Thoracic aorta (tissue), 2 donors: ENCODE data around the gene KRT10. TPM values are rescaled to one million over a fixed set of nuclear protein-coding genes. Genes with fewer than 3 reads are reported as not detected.

Experiments
- ATAC-seq: fragments of 150-250 bp; one replicate; pipeline ENCODE4 v1.8.0; 2017; ENCODE audit warnings: low read depth; ENCODE audit not compliant: insufficient number of reproducible peaks, low FRiP score
- DNase-seq: peaks from one replicate; pipeline ENCODE4 v3.0.0-alpha.2; 2020; ENCODE audit warnings: low spot score
- H3K27ac ChIP-seq, 2 donors: fragments of 200-600 bp; sonication (generic); 1 replicate in 1 of 2; 2 replicates in 1 of 2; pipeline ENCODE4 v1.5.1; 2016; ENCODE audit warnings: mild to moderate bottlenecking in 2 of 2, moderate library complexity in 2 of 2
- H3K27me3 ChIP-seq: fragments of 200-600 bp; sonication (generic); replicated peaks from 2 replicates; pipeline ENCODE4 v1.6.0; 2016; ENCODE audit warnings: mild to moderate bottlenecking; ENCODE audit not compliant: insufficient read depth
- H3K36me3 ChIP-seq: fragments of 200-600 bp; sonication (generic); one replicate; pipeline ENCODE4 v1.5.1; 2016
- H3K4me1 ChIP-seq, 2 donors: fragments of 200-600 bp; sonication (generic); 1 replicate in 1 of 2; 2 replicates in 1 of 2; pipeline versions ENCODE4 v1.5.1 to v1.6.0; 2016; ENCODE audit warnings: low read depth in 2 of 2, mild to moderate bottlenecking in 1 of 2; ENCODE audit not compliant: control insufficient read depth in 1 of 2
- H3K4me3 ChIP-seq: fragments of 200-600 bp; sonication (generic); 2 replicates; pipeline ENCODE4 v1.5.1; 2016; ENCODE audit warnings: mild to moderate bottlenecking
- H3K9me3 ChIP-seq: fragments of 200-600 bp; sonication (generic); 2 replicates; pipeline ENCODE4 v1.5.1; 2016
- CTCF ChIP-seq: fragments of 200-600 bp; sonication (generic); IDR thresholded peaks from one replicate; pipeline ENCODE4 v1.5.1; 2019; ENCODE audit warnings: antibody characterized with exemption
- total RNA-seq, 2 donors: library from RNA; depleted of rRNA; stranded (reverse); fragments of >200 nt; gene quantifications; one replicate each; pipeline versions ENCODE4 v1.1.0 to v1.2.3, GENCODE V29; 2016

Gene KRT10
- total RNA-seq, 2 donors from 2014 or later: 2.3 to 13.5 TPM

- Histone ChIP-seq H3K36me3 (no peaks in the 10 kb centered on the region), H3K4me3 (no peak overlapping the region), H3K27me3 (no peaks in the 10 kb centered on the region), H3K9me3 (no peaks in the 10 kb centered on the region), H3K27ac (no peak overlapping the region), H3K4me1 (peaks cover 0 to 5% of the 10 kb centered on the region in 2 donors)
- DNase-seq: no peak
- no peak for ATAC-seq
- no peak for TF ChIP-seq CTCF
Observed at GRCh38 chr17:40852364-40852763, 29.9 kb upstream of the KRT10 start.

- H3K4me1 ChIP-seq: peaks cover 0 to 5% of the 10 kb centered on the region in 2 donors
- H3K27ac ChIP-seq: no peak overlapping the region
- H3K4me3 ChIP-seq: no peak overlapping the region
- no peak for ATAC-seq
- DNase-seq: no peak
- H3K9me3 ChIP-seq: no peaks in the 10 kb centered on the region
- no peaks in the 10 kb centered on the region for H3K36me3 ChIP-seq
- no peaks in the 10 kb centered on the region for H3K27me3 ChIP-seq
- TF ChIP-seq CTCF: no peak
Observed at GRCh38 chr17:40850293-40850972, 28.0 kb upstream of the KRT10 start.

GRCh38 chr17:40849723-40850122 is 27.3 kb upstream of the KRT10 start:
- no peak overlapping the region for H3K4me3 ChIP-seq
- no peak overlapping the region for H3K27ac ChIP-seq
- DNase-seq (no peak), ATAC-seq (no peak)
- H3K27me3 ChIP-seq: no peaks in the 10 kb centered on the region
- H3K36me3 ChIP-seq: no peaks in the 10 kb centered on the region
- peaks cover 0 to 4% of the 10 kb centered on the region in 2 donors for H3K4me1 ChIP-seq
- no peaks in the 10 kb centered on the region for H3K9me3 ChIP-seq
- TF ChIP-seq CTCF: no peak

GRCh38 chr17:40848583-40849235 is 26.3 kb upstream of the KRT10 start:
- no peak overlapping the region for H3K27ac ChIP-seq
- no peaks in the 10 kb centered on the region for H3K4me1 ChIP-seq
- no peaks in the 10 kb centered on the region for H3K36me3 ChIP-seq
- no peak for TF ChIP-seq CTCF
- no peak overlapping the region for H3K4me3 ChIP-seq
- H3K27me3 ChIP-seq: no peaks in the 10 kb centered on the region
- no peak for ATAC-seq
- no peaks in the 10 kb centered on the region for H3K9me3 ChIP-seq
- DNase-seq: no peak

GRCh38 chr17:40846515-40847144 is 24.2 kb upstream of the KRT10 start:
- Histone ChIP-seq H3K27ac (no peak overlapping the region), H3K9me3 (no peaks in the 10 kb centered on the region), H3K4me3 (no peak overlapping the region), H3K27me3 (no peaks in the 10 kb centered on the region), H3K36me3 (no peaks in the 10 kb centered on the region), H3K4me1 (no peaks in the 10 kb centered on the region)
- DNase-seq (no peak), ATAC-seq (no peak)
- TF ChIP-seq CTCF: no peak
